ENCODE data around the gene XPO6.
"Not testable (repeated sequence)": the region's sequence is repeated elsewhere in the genome, so short reads cannot be mapped to it uniquely, and the experiment has no call there.

Gene XPO6

GRCh38 chr16:28211758-28212531 is at the start of gene XPO6:
Gene XPO6, minus strand, starts transcription at chr16:28211965. Its CDS starts 597 bp downstream, at chr16:28211368.
- H3K4me3 Mint-ChIP-seq, result peak within 1 kb of the TSS; percentile 88
- peaks cover 52% of the 10 kb centered on the region for H3K4me1 Mint-ChIP-seq (ENCODE audit: low read depth)
- H3K27ac Mint-ChIP-seq, result peak within 1 kb of the TSS; percentile 97
- H3K27me3 Mint-ChIP-seq, result no peaks in the 10 kb centered on the region
- peaks cover 4% of the 10 kb centered on the region for H3K9me3 Mint-ChIP-seq
- H3K36me3 Mint-ChIP-seq (ENCODE audit: low read depth), result peaks cover 36% of the 10 kb centered on the region

- Mint-ChIP-seq H3K4me1 (ENCODE audit: low read depth) (peaks cover 8% of the 10 kb centered on the region), H3K9me3 (no peaks in the 10 kb centered on the region), H3K27me3 (peaks cover 16% of the 10 kb centered on the region), H3K4me3 (no peak overlapping the region), H3K27ac (no peak overlapping the region), H3K36me3 (ENCODE audit: low read depth) (no peaks in the 10 kb centered on the region)
Measured at GRCh38 chr16:28260193-28260592, 48.4 kb upstream of the XPO6 start.

- Mint-ChIP-seq H3K27ac (no peak overlapping the region), H3K9me3 (no peaks in the 10 kb centered on the region), H3K4me1 (ENCODE audit: low read depth) (peaks cover 8% of the 10 kb centered on the region), H3K36me3 (ENCODE audit: low read depth) (no peaks in the 10 kb centered on the region), H3K4me3 (no peak overlapping the region), H3K27me3 (peaks cover 15% of the 10 kb centered on the region)
Measured at GRCh38 chr16:28259781-28260150, 48.0 kb upstream of the XPO6 start.

GRCh38 chr16:28259091-28259780 is 47.5 kb upstream of the XPO6 start:
- peaks cover 12% of the 10 kb centered on the region for H3K27me3 Mint-ChIP-seq
- no peak overlapping the region for H3K27ac Mint-ChIP-seq
- H3K9me3 Mint-ChIP-seq, result no peaks in the 10 kb centered on the region
- H3K4me1 Mint-ChIP-seq (ENCODE audit: low read depth), result peaks cover 8% of the 10 kb centered on the region
- H3K4me3 Mint-ChIP-seq, result no peak overlapping the region
- H3K36me3 Mint-ChIP-seq (ENCODE audit: low read depth), result no peaks in the 10 kb centered on the region

- no peak overlapping the region for H3K4me3 Mint-ChIP-seq
- no peak overlapping the region for H3K27ac Mint-ChIP-seq
- H3K4me1 Mint-ChIP-seq (ENCODE audit: low read depth), result peaks cover 8% of the 10 kb centered on the region
- H3K9me3 Mint-ChIP-seq, result no peaks in the 10 kb centered on the region
- H3K27me3 Mint-ChIP-seq, result peaks cover 7% of the 10 kb centered on the region
- no peaks in the 10 kb centered on the region for H3K36me3 Mint-ChIP-seq (ENCODE audit: low read depth)
Measured at GRCh38 chr16:28258567-28258966, 46.8 kb upstream of the XPO6 start.

- Mint-ChIP-seq H3K4me3 (no peak overlapping the region), H3K27ac (no peak overlapping the region), H3K9me3 (no peaks in the 10 kb centered on the region), H3K27me3 (no peaks in the 10 kb centered on the region), H3K4me1 (ENCODE audit: low read depth) (peaks cover 8% of the 10 kb centered on the region), H3K36me3 (ENCODE audit: low read depth) (no peaks in the 10 kb centered on the region)
Measured at GRCh38 chr16:28257256-28257655, 45.5 kb upstream of the XPO6 start.

GRCh38 chr16:28255838-28256237 is 44.1 kb upstream of the XPO6 start:
- no peaks in the 10 kb centered on the region for H3K27me3 Mint-ChIP-seq
- no peak overlapping the region for H3K4me3 Mint-ChIP-seq
- H3K9me3 Mint-ChIP-seq, result no peaks in the 10 kb centered on the region
- H3K27ac Mint-ChIP-seq, result no peak overlapping the region
- peaks cover 8% of the 10 kb centered on the region for H3K4me1 Mint-ChIP-seq (ENCODE audit: low read depth)
- no peaks in the 10 kb centered on the region for H3K36me3 Mint-ChIP-seq (ENCODE audit: low read depth)

- H3K36me3 Mint-ChIP-seq (ENCODE audit: low read depth), result no peaks in the 10 kb centered on the region
- no peaks in the 10 kb centered on the region for H3K9me3 Mint-ChIP-seq
- H3K27me3 Mint-ChIP-seq, result no peaks in the 10 kb centered on the region
- H3K27ac Mint-ChIP-seq, result no peak overlapping the region
- no peaks in the 10 kb centered on the region for H3K4me1 Mint-ChIP-seq (ENCODE audit: low read depth)
- no peak overlapping the region for H3K4me3 Mint-ChIP-seq
Measured at GRCh38 chr16:28254158-28254557, 42.4 kb upstream of the XPO6 start.

GRCh38 chr16:28250999-28251398 is 39.2 kb upstream of the XPO6 start:
- Mint-ChIP-seq H3K27ac (no peak overlapping the region), H3K4me1 (ENCODE audit: low read depth) (no peaks in the 10 kb centered on the region), H3K36me3 (ENCODE audit: low read depth) (no peaks in the 10 kb centered on the region), H3K27me3 (no peaks in the 10 kb centered on the region), H3K4me3 (no peak overlapping the region), H3K9me3 (no peaks in the 10 kb centered on the region)

GRCh38 chr16:28249483-28249882 is 37.7 kb upstream of the XPO6 start:
- H3K4me1 Mint-ChIP-seq (ENCODE audit: low read depth); H3K4me3 Mint-ChIP-seq; H3K27ac Mint-ChIP-seq: not testable (repeated sequence)

GRCh38 chr16:28241924-28242323 is 30.2 kb upstream of the XPO6 start:
- Mint-ChIP-seq H3K9me3 (no peaks in the 10 kb centered on the region), H3K27me3 (no peaks in the 10 kb centered on the region), H3K27ac (no peak overlapping the region), H3K4me3 (no peak overlapping the region), H3K4me1 (ENCODE audit: low read depth) (no peaks in the 10 kb centered on the region), H3K36me3 (ENCODE audit: low read depth) (no peaks in the 10 kb centered on the region)

More at GRCh38 chr16:28249483-28249882, 37.7 kb upstream of the XPO6 start:
- H3K9me3 Mint-ChIP-seq; H3K27me3 Mint-ChIP-seq; H3K36me3 Mint-ChIP-seq (ENCODE audit: low read depth): not testable (repeated sequence)

GRCh38 chr16:28237754-28238357 is 26.1 kb upstream of the XPO6 start:
- no peaks in the 10 kb centered on the region for H3K9me3 Mint-ChIP-seq
- no peaks in the 10 kb centered on the region for H3K4me1 Mint-ChIP-seq (ENCODE audit: low read depth)
- H3K4me3 Mint-ChIP-seq, result no peak overlapping the region
- H3K36me3 Mint-ChIP-seq (ENCODE audit: low read depth), result no peaks in the 10 kb centered on the region
- peaks cover 4% of the 10 kb centered on the region for H3K27me3 Mint-ChIP-seq
- no peak overlapping the region for H3K27ac Mint-ChIP-seq

GRCh38 chr16:28231763-28232162 is 20.0 kb upstream of the XPO6 start:
- H3K27ac Mint-ChIP-seq, result no peak overlapping the region
- no peaks in the 10 kb centered on the region for H3K9me3 Mint-ChIP-seq
- no peaks in the 10 kb centered on the region for H3K36me3 Mint-ChIP-seq (ENCODE audit: low read depth)
- no peaks in the 10 kb centered on the region for H3K4me1 Mint-ChIP-seq (ENCODE audit: low read depth)
- no peak overlapping the region for H3K4me3 Mint-ChIP-seq
- peaks cover 4% of the 10 kb centered on the region for H3K27me3 Mint-ChIP-seq

GRCh38 chr16:28223909-28224308 is 12.1 kb upstream of the XPO6 start:
- not testable (repeated sequence) for H3K27me3 Mint-ChIP-seq; H3K9me3 Mint-ChIP-seq; H3K27ac Mint-ChIP-seq; H3K4me3 Mint-ChIP-seq; H3K4me1 Mint-ChIP-seq (ENCODE audit: low read depth); H3K36me3 Mint-ChIP-seq (ENCODE audit: low read depth)

GRCh38 chr16:28219777-28220176 is 8.0 kb upstream of the XPO6 start:
- not testable (repeated sequence) for H3K9me3 Mint-ChIP-seq; H3K4me1 Mint-ChIP-seq (ENCODE audit: low read depth); H3K36me3 Mint-ChIP-seq (ENCODE audit: low read depth); H3K27me3 Mint-ChIP-seq; H3K27ac Mint-ChIP-seq; H3K4me3 Mint-ChIP-seq

All from stimulated activated naive CD8-positive, alpha-beta T cell treated with anti-CD3 and anti-CD28 coated beads, Interleukin-15, Interleukin-2, amounts not matched to agents 100 ng/mL and 50 ng/mL, for 24 hours (primary cell).